B cell (primary cell): ENCODE results near the gene TRABD2A.
"Not testable (repeated sequence)": the region's sequence is repeated elsewhere in the genome, so short reads cannot be mapped to it uniquely, and the experiment has no call there.

Source experiments
- EZH2 ChIP-seq: IDR thresholded peaks from 2 replicates; pipeline ENCODE4 v1.6.1; 2012; ENCODE audit warnings: borderline replicate concordance, low read depth, mild to moderate bottlenecking, moderate library complexity, low read length; ENCODE audit not compliant: insufficient read depth, poor library complexity, severe bottlenecking
- TF ChIP-seq, protein P1 (sequence below): fragments of 200-600 bp; IDR thresholded peaks from one replicate; pipeline ENCODE4 v1.8.0; 2022; ENCODE audit warnings: antibody characterized with exemption, mild to moderate bottlenecking

DNA sequence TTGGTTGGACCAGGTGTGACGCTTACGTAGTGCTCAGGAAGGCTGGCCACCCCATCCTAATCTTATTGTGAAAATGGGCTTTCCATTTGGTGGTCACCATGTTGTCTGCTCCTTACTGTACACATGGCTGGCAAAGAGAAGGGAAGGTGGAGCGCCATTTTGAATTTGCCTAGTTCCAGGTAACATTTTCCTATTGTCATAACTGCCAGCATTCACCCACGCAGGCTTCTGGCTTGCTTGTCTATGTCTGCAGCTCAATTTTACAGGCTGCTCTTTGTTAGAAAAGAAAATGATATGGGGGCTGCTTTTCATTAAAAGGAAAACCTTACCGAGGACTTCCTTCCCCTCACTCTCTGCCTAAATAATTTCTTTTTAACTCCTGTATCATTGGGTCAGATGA is 36.9 kb upstream of the TRABD2A start:
- TF ChIP-seq, protein P1, sequence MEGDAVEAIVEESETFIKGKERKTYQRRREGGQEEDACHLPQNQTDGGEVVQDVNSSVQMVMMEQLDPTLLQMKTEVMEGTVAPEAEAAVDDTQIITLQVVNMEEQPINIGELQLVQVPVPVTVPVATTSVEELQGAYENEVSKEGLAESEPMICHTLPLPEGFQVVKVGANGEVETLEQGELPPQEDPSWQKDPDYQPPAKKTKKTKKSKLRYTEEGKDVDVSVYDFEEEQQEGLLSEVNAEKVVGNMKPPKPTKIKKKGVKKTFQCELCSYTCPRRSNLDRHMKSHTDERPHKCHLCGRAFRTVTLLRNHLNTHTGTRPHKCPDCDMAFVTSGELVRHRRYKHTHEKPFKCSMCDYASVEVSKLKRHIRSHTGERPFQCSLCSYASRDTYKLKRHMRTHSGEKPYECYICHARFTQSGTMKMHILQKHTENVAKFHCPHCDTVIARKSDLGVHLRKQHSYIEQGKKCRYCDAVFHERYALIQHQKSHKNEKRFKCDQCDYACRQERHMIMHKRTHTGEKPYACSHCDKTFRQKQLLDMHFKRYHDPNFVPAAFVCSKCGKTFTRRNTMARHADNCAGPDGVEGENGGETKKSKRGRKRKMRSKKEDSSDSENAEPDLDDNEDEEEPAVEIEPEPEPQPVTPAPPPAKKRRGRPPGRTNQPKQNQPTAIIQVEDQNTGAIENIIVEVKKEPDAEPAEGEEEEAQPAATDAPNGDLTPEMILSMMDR, result not testable (repeated sequence)
- not testable (repeated sequence) for TF ChIP-seq EZH2
